RWPE1 (cell line): Measurements from ENCODE around the gene RASA1.
"Not testable (repeated sequence)": the region's sequence is repeated elsewhere in the genome, so short reads cannot be mapped to it uniquely, and the experiment has no call there.

Experiments used
- CTCF ChIA-PET: fragments of 350-600 bp; sonication (Branson Sonifier 250); formaldehyde crosslinking; extraction: SDS; loops from one replicate; lab custom pipeline; 2021; lab: Yijun Ruan, JAX
- POLR2A ChIA-PET: fragments of 400-600 bp; formaldehyde crosslinking; extraction: SDS; loops from one replicate; lab custom pipeline; 2020; ENCODE audit warnings: antibody characterized with exemption; ENCODE audit not compliant: low non-redundant PET; lab: Yijun Ruan, JAX
- DNase-seq: peaks from one replicate; pipeline ENCODE4 v3.0.0; 2012; ENCODE audit warnings: low spot score
- H3K27ac ChIP-seq: fragments of 450-650 bp; 2 replicates; pipeline ENCODE4 v1.5.1; 2017
- CTCF ChIP-seq: fragments of 450-650 bp; conservative IDR thresholded peaks from 2 replicates; pipeline ENCODE4 v1.5.1; 2017; ENCODE audit warnings: low read depth, mild to moderate bottlenecking

The RASA1 gene

DNA sequence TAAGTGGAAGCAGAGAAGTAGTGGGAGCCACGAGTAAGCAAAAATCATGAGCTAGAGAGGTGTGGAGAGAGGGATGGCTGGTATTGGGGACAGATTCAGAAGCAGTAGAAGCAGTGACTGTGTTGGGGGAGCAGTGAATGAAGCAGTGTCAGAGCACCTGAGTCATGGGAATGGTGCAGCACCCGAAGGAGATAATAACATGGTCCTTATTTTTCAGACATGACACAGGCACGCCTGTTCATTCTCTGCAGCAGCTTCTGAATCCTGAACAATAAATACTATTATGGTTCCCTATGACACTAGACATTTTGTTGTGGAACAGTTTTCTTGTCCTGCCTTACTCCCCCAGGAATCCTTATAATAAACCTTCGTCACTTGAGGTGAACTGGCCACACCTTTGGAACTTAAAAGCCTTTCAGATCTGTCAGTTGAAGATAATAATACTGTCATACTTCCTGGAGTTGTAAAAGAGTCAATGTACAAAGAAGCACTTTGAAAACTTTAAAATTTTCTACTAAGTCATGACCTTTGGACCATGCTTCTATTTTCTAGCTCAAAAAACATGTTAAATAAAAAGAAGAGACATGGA lies 7.0 kb upstream of the RASA1 start:
- TF ChIP-seq CTCF = no peak
- ChIA-PET CTCF (no interaction called here), POLR2A (no interaction called here)
- no peak for DNase-seq
- H3K27ac ChIP-seq = no peak overlapping the region

GRCh38 chr5:87263498-87263897 lies 4.2 kb upstream of the RASA1 start:
- TF ChIP-seq CTCF = no peak
- ChIA-PET CTCF (no interaction called here), POLR2A (no interaction called here)
- DNase-seq = no peak
- H3K27ac ChIP-seq = no peak overlapping the region

DNA sequence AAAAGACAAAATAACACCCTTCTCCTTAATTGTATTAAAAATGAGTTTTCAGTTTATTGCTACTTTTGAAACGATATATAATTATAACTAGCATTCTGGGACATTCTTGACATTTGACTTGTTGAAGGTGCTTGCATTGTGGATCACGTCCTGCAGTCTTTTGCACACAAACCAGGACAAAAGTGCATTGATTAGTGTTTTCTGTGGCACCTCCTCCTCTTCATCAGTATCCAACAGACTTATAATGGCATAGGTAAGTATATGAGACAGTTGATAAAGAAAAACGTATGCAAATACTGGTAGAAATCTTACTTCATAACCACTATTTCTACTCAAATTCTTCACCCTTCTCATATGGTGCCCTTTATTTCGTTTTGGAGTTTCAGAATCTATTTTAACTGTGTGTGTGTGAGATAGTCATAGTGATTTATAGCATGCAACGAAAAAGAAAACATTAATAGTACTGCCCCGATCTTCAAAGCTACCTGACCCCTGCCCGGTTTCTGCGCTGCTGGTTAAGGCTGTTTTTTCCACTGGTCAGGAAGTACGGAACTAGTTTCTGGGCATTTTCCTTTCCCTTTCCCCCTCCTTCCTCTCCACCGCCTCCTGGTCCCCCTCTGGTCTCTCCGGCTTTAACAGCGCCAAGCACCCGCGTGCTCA lies 639 bp upstream of the RASA1 start:
- peak; percentile 11 for DNase-seq
- CTCF ChIA-PET = no interaction called here

DNA sequence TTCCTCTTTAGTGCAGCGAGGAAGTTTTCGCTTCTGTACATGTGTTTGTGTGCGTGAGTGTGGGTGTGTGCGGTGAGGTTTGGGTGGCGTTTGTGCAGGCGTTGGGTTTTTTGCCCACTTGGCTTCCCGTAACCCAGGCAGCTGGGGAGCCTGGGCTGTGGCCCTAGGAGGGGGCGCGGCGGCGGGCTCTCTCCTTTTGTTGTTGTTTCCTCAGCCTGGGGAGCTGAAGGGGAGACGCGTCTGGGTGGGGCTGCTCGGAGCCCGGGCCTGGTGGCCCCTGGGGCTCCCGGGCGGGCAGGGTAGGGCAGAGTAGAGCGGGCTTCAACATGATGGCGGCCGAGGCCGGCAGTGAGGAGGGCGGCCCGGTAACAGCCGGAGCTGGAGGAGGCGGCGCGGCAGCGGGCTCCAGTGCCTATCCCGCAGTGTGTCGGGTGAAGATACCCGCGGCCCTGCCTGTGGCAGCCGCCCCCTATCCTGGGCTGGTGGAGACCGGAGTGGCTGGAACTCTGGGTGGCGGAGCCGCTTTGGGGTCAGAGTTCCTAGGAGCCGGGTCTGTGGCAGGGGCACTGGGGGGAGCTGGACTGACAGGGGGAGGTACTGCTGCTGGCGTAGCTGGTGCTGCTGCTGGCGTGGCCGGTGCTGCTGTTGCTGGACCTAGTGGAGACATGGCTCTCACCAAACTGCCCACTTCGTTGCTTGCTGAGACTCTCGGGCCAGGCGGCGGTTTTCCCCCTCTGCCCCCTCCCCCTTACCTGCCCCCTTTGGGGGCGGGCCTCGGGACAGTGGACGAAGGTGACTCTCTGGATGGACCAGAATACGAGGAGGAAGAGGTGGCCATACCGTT lies 665 bp downstream of the RASA1 start:
- POLR2A ChIA-PET = interaction anchor here (0.6 to 1.8 kb wide), 12 partner anchors 9 to 248 kb away, joined by 3 to 9 read pairs (median 4); no protein-coding TSS in a partner anchor
- no peak for TF ChIP-seq CTCF
- CTCF ChIA-PET = interaction anchor here (0.6 to 1.2 kb wide), 5 partner anchors 27 to 198 kb away, joined by 3 to 6 read pairs (median 3); no protein-coding TSS in a partner anchor
- peak overlapping the region; percentile 98 for H3K27ac ChIP-seq
- peak; percentile 64 for DNase-seq

More for the DNA sequence above, 639 bp upstream of the RASA1 start:
- POLR2A ChIA-PET = interaction anchor here (0.6 to 1.8 kb wide), 5 partner anchors 147 to 197 kb away, joined by 3 to 9 read pairs (median 4); no protein-coding TSS in a partner anchor
- no peak for TF ChIP-seq CTCF
- H3K27ac ChIP-seq = peak overlapping the region; percentile 98

- no peak for TF ChIP-seq CTCF
- peak; percentile 15 for DNase-seq
- ChIA-PET POLR2A (interaction anchor here (1.8 kb wide), 1 partner anchor 152 kb away, joined by 9 read pairs; no protein-coding TSS in a partner anchor), CTCF (interaction anchor here (0.7 to 1.2 kb wide), 3 partner anchors 30 to 199 kb away, joined by 3 to 6 read pairs (median 3); no protein-coding TSS in a partner anchor)
- H3K27ac ChIP-seq = peak overlapping the region; percentile 98
Observed at GRCh38 chr5:87268970-87269377, 1.3 kb downstream of the RASA1 start.

DNA sequence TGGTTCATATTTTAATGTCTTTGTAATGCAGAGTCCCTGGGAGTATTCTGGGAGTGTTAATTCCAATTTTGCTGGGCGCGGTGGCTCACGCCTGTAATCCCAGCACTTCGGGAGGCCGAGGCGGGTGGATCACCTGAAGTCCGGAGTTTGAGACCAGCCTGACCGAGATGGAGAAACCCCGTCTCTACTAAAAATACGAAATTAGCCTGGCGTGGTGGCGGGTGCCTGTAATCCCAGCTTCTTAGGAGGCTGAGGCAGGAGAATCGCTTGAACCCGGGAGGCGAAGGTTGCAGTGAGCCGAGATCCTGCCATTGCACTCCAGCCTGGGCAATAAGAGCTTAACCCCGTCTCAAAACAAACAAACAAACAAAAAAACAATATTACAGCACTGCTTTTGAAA lies 3.2 kb downstream of the RASA1 start:
- ChIA-PET CTCF (interaction anchor here (0.6 to 1.0 kb wide), 2 partner anchors 201 to 271 kb away, joined by 3 to 4 read pairs; no protein-coding TSS in a partner anchor), POLR2A (interaction anchor here (0.7 kb wide), 1 partner anchor 78 kb away, joined by 6 read pairs; no protein-coding TSS in a partner anchor)
- DNase-seq, H3K27ac ChIP-seq: not testable (repeated sequence)
